ENCODE measurements around the gene GALNT18. TPM values are rescaled to one million over a fixed set of nuclear protein-coding genes. Genes with fewer than 3 reads are reported as not detected.

Gene GALNT18
- total RNA-seq, 1 donor: 2.4 TPM

DNA sequence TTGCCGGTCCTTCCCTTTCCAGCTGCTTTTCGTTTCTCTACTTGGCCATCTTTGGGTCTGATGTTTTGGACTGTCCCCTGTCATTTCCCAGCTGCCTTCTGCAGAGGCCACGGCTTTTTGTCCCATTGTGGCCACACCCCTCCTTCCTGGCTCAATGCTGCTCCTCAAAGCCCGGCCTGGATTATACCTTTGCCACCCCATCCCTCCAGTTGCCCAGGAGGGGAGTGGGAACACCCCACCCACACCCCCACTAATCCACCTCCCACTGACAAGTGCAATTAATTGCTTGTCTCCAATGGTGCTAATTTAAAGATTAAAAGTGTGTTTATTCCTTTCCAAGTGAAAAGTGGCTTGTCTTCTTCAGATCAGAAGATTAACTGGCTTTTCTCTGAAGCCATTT lies 234.6 kb downstream of the GALNT18 start:
- TF ChIP-seq, protein P1, sequence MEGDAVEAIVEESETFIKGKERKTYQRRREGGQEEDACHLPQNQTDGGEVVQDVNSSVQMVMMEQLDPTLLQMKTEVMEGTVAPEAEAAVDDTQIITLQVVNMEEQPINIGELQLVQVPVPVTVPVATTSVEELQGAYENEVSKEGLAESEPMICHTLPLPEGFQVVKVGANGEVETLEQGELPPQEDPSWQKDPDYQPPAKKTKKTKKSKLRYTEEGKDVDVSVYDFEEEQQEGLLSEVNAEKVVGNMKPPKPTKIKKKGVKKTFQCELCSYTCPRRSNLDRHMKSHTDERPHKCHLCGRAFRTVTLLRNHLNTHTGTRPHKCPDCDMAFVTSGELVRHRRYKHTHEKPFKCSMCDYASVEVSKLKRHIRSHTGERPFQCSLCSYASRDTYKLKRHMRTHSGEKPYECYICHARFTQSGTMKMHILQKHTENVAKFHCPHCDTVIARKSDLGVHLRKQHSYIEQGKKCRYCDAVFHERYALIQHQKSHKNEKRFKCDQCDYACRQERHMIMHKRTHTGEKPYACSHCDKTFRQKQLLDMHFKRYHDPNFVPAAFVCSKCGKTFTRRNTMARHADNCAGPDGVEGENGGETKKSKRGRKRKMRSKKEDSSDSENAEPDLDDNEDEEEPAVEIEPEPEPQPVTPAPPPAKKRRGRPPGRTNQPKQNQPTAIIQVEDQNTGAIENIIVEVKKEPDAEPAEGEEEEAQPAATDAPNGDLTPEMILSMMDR (IDR thresholded peaks at IDR 0.05; ENCODE audit: insufficient read depth, low read length): no peak
- no peak for DNase-seq (ENCODE audit: low read depth)
- H3K4me3 ChIP-seq (ENCODE audit: low read depth, low read length): no peak overlapping the region

DNA sequence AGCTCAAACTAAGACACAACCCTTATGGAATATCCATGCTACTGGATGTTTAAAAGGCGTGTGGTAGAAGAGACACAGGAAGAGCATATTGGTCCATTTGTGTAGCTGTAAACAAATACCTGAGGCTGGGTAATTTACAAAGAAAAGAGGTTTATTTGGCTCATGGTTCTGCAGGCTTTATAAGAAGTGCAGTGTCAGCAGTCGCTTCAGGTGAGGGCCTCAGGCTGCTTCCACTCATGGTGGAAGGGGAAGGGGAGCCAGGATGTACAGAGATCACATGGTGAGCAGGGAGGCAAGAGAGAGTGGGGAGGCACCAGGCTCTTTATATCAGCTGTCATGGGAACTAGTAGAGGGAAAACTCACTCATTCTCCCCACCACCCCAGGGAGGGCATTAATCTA lies 237.0 kb downstream of the GALNT18 start:
- no peak overlapping the region for H3K4me3 ChIP-seq (ENCODE audit: low read depth, low read length)
- TF ChIP-seq, protein P1 (IDR thresholded peaks at IDR 0.05; ENCODE audit: insufficient read depth, low read length): no peak
- DNase-seq (ENCODE audit: low read depth): no peak

DNA sequence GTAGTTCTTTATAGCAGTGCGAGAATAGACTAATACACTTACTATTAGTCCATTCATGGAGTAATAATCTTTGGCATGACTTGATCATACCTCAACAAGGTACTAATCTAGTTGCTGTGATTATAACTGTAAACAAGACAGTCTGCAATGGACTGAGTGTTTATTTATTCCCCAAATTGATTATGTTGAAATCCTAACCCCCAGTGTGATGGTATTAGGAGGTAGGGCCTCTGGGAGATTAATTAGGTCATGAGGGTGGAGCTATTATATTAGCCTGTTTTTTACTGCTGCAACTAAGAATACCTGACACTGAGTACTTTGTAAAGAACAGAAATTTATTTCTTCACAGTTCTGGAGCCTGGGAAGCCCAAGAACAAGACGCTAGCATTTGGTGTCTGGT lies 237.8 kb downstream of the GALNT18 start:
- no peak overlapping the region for H3K4me3 ChIP-seq (ENCODE audit: low read depth, low read length)
- DNase-seq (ENCODE audit: low read depth): no peak
- TF ChIP-seq, protein P1 (IDR thresholded peaks at IDR 0.05; ENCODE audit: insufficient read depth, low read length): no peak

DNA sequence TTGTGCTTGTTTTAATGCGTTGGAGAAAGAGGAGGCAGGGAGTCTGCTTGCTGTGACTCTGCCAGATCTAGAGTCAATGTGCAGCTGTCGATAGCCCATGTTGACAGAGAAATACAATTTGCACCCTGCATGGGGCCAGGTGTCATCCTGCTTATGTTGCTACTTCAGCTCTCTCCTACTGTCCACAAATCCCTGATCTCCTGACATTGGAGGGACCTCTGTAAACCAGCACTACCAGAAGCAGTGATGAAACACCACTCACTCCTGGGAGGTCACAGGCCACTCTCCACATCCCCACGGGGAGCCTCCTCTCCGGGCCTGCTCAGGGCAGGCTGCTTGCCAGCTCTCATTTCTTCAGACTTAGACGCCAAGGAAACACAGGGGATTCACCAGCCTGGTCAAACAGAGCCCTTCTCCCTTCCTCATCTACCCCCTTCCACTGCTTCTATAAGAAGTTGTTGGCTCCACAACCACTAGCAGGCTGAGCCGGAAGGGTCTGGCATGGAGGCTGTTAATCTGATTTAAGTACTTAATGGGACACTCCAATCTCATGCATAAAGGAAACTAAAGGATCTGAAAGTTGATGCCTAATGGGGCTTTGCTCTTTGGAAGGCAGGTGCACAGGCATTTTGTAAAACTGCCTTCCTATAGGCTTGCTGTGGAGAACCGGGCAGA lies 238.8 kb downstream of the GALNT18 start:
- no peak overlapping the region for H3K4me3 ChIP-seq (ENCODE audit: low read depth, low read length)
- TF ChIP-seq, protein P1 (IDR thresholded peaks at IDR 0.05; ENCODE audit: insufficient read depth, low read length): no peak
- no peak for DNase-seq (ENCODE audit: low read depth)

DNA sequence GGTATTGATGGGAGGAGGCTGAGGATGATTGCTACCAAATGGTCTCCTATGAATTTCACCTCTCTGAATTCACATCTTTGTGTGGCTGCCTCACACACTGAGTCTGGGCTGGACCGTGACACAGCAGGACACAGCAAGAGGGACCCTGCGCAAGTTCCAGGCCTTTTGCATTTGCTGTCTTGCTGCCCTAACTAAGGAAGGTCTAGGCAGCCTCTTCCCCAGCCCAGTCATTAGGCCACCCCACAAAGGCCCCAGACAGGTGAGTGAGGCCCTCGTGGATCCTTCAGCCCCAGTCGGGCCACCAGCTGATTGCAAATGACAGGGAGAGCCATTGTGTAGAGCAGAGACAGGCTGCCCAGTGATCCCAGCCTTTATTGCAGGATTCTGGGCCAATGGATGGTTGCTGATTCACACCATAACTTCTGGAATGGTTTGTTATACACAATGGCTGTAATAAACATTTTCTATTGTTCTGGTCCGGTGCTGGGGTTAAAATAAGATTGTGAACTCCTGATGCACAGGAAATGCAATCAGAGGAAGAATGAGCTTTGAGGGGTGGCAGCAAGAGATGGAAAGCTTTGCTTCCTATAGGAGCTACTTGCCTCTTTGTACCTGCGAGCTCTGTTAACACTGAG lies 240.2 kb downstream of the GALNT18 start:
- TF ChIP-seq, protein P1 (IDR thresholded peaks at IDR 0.05; ENCODE audit: insufficient read depth, low read length): no peak
- H3K4me3 ChIP-seq (ENCODE audit: low read depth, low read length): no peak overlapping the region
- DNase-seq (ENCODE audit: low read depth): peak; percentile 2

DNA sequence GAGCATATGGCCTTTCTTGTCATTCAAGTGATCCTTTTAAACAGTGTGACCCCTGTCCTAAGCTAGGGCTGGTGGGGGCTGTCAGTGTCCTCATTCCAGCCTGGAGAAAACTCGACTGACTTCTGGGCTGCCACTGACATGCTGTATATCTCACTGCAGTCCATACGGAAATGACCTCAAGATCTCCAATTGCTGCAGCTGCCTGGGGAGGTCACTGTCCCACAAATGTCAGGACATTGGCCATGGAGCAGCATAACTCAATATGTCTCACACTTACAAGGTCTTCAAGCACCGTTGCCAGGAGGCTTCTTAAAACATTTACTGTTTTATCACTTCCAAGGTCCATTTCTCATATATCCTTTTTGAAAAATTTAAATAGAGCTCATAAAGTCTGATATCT lies 240.9 kb downstream of the GALNT18 start:
- no peak for DNase-seq (ENCODE audit: low read depth)
- TF ChIP-seq, protein P1 (IDR thresholded peaks at IDR 0.05; ENCODE audit: insufficient read depth, low read length): no peak

More for the DNA sequence above, 240.9 kb downstream of the GALNT18 start:
- no peak overlapping the region for H3K4me3 ChIP-seq (ENCODE audit: low read depth, low read length)
